ENCODE data around the gene FILIP1L. TPM values are rescaled to one million over a fixed set of nuclear protein-coding genes. Genes with fewer than 3 reads are reported as not detected.

The FILIP1L gene
- total and polyA plus RNA-seq, 2 of the 8 experiments (the other 6 are each of a cell fraction or from before 2014, with no cell fraction given) = 0.06 to 0.09 TPM

DNA sequence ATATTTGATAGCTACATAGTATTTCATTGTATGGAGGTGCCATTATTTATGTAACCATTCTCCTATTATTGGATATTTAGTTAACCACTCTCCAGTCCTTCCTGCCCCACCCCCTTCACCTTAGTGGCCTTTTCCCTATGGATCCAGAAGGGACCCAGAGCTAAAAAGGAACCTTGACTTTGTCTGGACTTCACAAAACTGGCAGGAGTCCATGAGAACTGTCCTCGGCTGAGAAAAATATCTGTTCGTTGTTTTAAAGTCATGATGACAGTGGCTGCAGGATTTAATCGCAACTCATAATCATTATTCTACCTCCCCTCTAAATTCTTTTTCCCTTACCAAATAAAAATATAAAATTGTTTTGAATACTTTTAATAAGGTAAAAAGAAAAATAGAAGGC lies 166.9 kb downstream of the FILIP1L start:
- Histone ChIP-seq H4K5ac (ENCODE audit: insufficient read length, low read depth, low read length) (no peak overlapping the region), H3K23me2 (ENCODE audit: low read depth, low read length) (no peaks in the 10 kb centered on the region), H3K9ac (replicated peaks in 1 of 4; ENCODE audit: extremely low read depth in 1 of 4, low read depth in 3 of 4, low read length in 3 of 4) (no peak overlapping the region), H4K20me1 (replicated peaks in 1 of 2; ENCODE audit: control insufficient read depth in 1 of 2, insufficient read depth in 2 of 2, low read length in 2 of 2) (no peaks in the 10 kb centered on the region), H2BK20ac (ENCODE audit: low read length) (no peak overlapping the region), H2AK5ac (ENCODE audit: low read depth, low read length) (no peak overlapping the region), H4K91ac (replicated peaks; ENCODE audit: insufficient read length, low read length) (no peak overlapping the region), H3K4me1 (replicated peaks in 1 of 4; ENCODE audit: control insufficient read depth in 3 of 4, insufficient read depth in 4 of 4, low read length in 3 of 4) (peaks cover 0 to 9% (median 2%) of the 10 kb centered on the region in 4 experiments; a peak in 5 of 7 replicates), H3K14ac (ENCODE audit: insufficient read length) (no peak overlapping the region), H3K27me3 (replicated peaks in 1 of 4; ENCODE audit: control insufficient read depth in 3 of 4, extremely low read depth in 1 of 4, insufficient read depth in 3 of 4, low read length in 3 of 4) (no peaks in the 10 kb centered on the region), H3K56ac (replicated peaks; ENCODE audit: insufficient read length, low read depth, low read length) (no peak overlapping the region), H3K4me2 (ENCODE audit: insufficient read depth in 1 of 2, low read depth in 2 of 2, low read length in 2 of 2) (no peak overlapping the region), H2BK120ac (replicated peaks; ENCODE audit: low read depth, low read length) (no peak overlapping the region), H3K4me3 (ENCODE audit: extremely low read depth in 1 of 4, insufficient read depth in 2 of 4, low read depth in 3 of 4, low read length in 4 of 4) (no peak overlapping the region), H3K23ac (ENCODE audit: insufficient read length) (no peak overlapping the region), H3K79me1 (ENCODE audit: low read depth, low read length) (peaks cover 3% of the 10 kb centered on the region; the same call in 1 of the 2 replicates), H3K36me3 (ENCODE audit: control insufficient read depth in 2 of 4, insufficient read depth in 4 of 4, low read length in 3 of 4) (no peaks in the 10 kb centered on the region), H3K18ac (ENCODE audit: extremely low read depth, low read length) (no peak overlapping the region), H3K9me3 (ENCODE audit: insufficient read depth in 2 of 2, low read depth in 1 of 2, low read length in 1 of 2) (no peaks in the 10 kb centered on the region), H2BK12ac (ENCODE audit: low read depth, low read length) (no peak overlapping the region), H2AFZ (ENCODE audit: low read length) (no peak overlapping the region), H2BK5ac (ENCODE audit: low read depth, low read length) (no peak overlapping the region), H3K79me2 (ENCODE audit: control insufficient read depth in 1 of 2, insufficient read depth in 2 of 2, low read length in 2 of 2) (no peaks in the 10 kb centered on the region), H4K8ac (ENCODE audit: extremely low read depth, insufficient read depth, low read length) (no peak overlapping the region), H2BK15ac (ENCODE audit: low read length) (no peak overlapping the region), H3K27ac (ENCODE audit: low read depth, low read length) (no peak overlapping the region), H3K4ac (replicated peaks; ENCODE audit: insufficient read length, low read depth, low read length) (no peak overlapping the region)
- WGBS, 2 experiments (ENCODE audit: extremely low coverage in 1 of 2, insufficient coverage in 1 of 2, insufficient read length in 1 of 2, insufficient replicate concordance in 2 of 2, low coverage in 1 of 2, low lambda C conversion rate in 2 of 2, missing lambda C conversion rate in 1 of 2) = 100% methylated on average over 3 of the region's 3 CpGs; no CpG with 5 or more reads in 1 of the 2 experiments
- CTCF ChIA-PET (ENCODE audit: partially characterized antibody) = interaction anchor here (0.9 to 1.1 kb wide), 2 partner anchors 17 to 36 kb away, joined by 3 read pairs; no protein-coding TSS in a partner anchor
- DNase-seq (ENCODE audit: low read depth in 1 of 2, low spot score in 2 of 2) (no peak), FAIRE-seq (no peak)
- POLR2A ChIA-PET (ENCODE audit: partially characterized antibody) = interaction anchor here (1.3 kb wide), 1 partner anchor 39 kb away, joined by 3 read pairs; no protein-coding TSS in a partner anchor
- TF ChIP-seq KDM5A (IDR thresholded peaks at IDR 0.05; ENCODE audit: low read length) = no peak
- no peak for TF ChIP-seq SIN3A (conservative IDR thresholded peaks at IDR 0.05 in 1 of 2, IDR thresholded peaks at IDR 0.05 in 1 of 2; ENCODE audit: low read depth in 1 of 2, low read length in 2 of 2)
- no peak for TF ChIP-seq SP1 (IDR thresholded peaks at IDR 0.05; ENCODE audit: low read depth, low read length)
- TF ChIP-seq POU5F1 (IDR thresholded peaks at IDR 0.05; ENCODE audit: low read depth, low read length) = no peak
- no peak for TF ChIP-seq EGR1 (IDR thresholded peaks at IDR 0.05; ENCODE audit: borderline replicate concordance, low read depth, low read length)
- no peak for TF ChIP-seq TBP (IDR thresholded peaks at IDR 0.05; ENCODE audit: low read depth, low read length)
- no peak for TF ChIP-seq RNF2 (IDR thresholded peaks at IDR 0.05; ENCODE audit: borderline replicate concordance, low read depth, low read length, missing control alignments, poor library complexity, severe bottlenecking)
- TF ChIP-seq CBX8 (IDR thresholded peaks at IDR 0.05; ENCODE audit: borderline replicate concordance, low read depth, low read length) = no peak
- TF ChIP-seq SUZ12 (IDR thresholded peaks at IDR 0.05; ENCODE audit: low read length) = no peak
- TF ChIP-seq KDM1A (IDR thresholded peaks at IDR 0.05; ENCODE audit: borderline replicate concordance, low read length) = no peak
- no peak for TF ChIP-seq NRF1 (IDR thresholded peaks at IDR 0.05; ENCODE audit: low read depth, low read length)
- TF ChIP-seq SAP30 (IDR thresholded peaks at IDR 0.05; ENCODE audit: insufficient read depth, insufficient replicate concordance, low read length) = no peak
- no peak for TF ChIP-seq RXRA (IDR thresholded peaks at IDR 0.05; ENCODE audit: insufficient read depth, low read depth, low read length)
- TF ChIP-seq BACH1 (IDR thresholded peaks at IDR 0.05; ENCODE audit: low read length) = no peak
- no peak for TF ChIP-seq CEBPB (IDR thresholded peaks at IDR 0.05; ENCODE audit: low read depth, low read length)

All from H1 (cell line).